CD14-positive monocyte (primary cell): ENCODE data around the gene CAPN8. TPM values are rescaled to one million over a fixed set of nuclear protein-coding genes. Genes with fewer than 3 reads are reported as not detected.

ENCODE experiments used
- DNase-seq, 3 donors: peaks; one replicate each; pipeline ENCODE4 v3.0.0-alpha.2; 2011 to 2022
- H2AFZ ChIP-seq: 2 replicates; pipeline ENCODE4 v1.6.0; 2012; ENCODE audit warnings: mild to moderate bottlenecking, low read depth, low read length, inconsistent platforms; ENCODE audit not compliant: insufficient read depth, poor library complexity, severe bottlenecking
- H3K27ac ChIP-seq, 2 donors: 1 replicate in 1 of 2; 2 replicates in 1 of 2; pipeline ENCODE4 v1.5.1; 2012 to 2013; ENCODE audit warnings: low read length in 2 of 2, control low read depth in 1 of 2, inconsistent platforms in 1 of 2, low read depth in 1 of 2, mild to moderate bottlenecking in 1 of 2
- H3K27me3 ChIP-seq, 2 donors: one replicate each; pipeline versions ENCODE4 v1.6.0 to v1.6.1; 2011 to 2013; ENCODE audit warnings: low read length in 2 of 2; ENCODE audit not compliant: control insufficient read depth in 2 of 2, insufficient read depth in 2 of 2
- H3K36me3 ChIP-seq, 2 donors: replicated peaks in 1 of 2; 1 replicate in 1 of 2; 2 replicates in 1 of 2; pipeline versions ENCODE4 v1.5.1 to v1.6.1; 2012 to 2013; ENCODE audit warnings: low read length in 2 of 2, control low read depth in 1 of 2, inconsistent platforms in 1 of 2, mild to moderate bottlenecking in 1 of 2; ENCODE audit not compliant: insufficient read depth in 2 of 2, control insufficient read depth in 1 of 2
- H3K4me1 ChIP-seq, 2 donors: 1 replicate in 1 of 2; 2 replicates in 1 of 2; pipeline versions ENCODE4 v1.5.1 to v1.6.1; 2012 to 2013; ENCODE audit warnings: low read length in 2 of 2, control low read depth in 1 of 2, inconsistent platforms in 1 of 2, mild to moderate bottlenecking in 1 of 2, moderate library complexity in 1 of 2; ENCODE audit not compliant: insufficient read depth in 2 of 2, control insufficient read depth in 1 of 2
- H3K4me2 ChIP-seq: replicated peaks from 2 replicates; pipeline ENCODE3; 2012; ENCODE audit warnings: low read length, moderate library complexity, mild to moderate bottlenecking; ENCODE audit not compliant: poor library complexity, severe bottlenecking; ENCODE audit errors: extremely low read depth
- H3K4me3 ChIP-seq, 3 experiments: fragments of 200-600 bp in 1 of 3; sonication (generic) in 1 of 3; replicated peaks in 1 of 3; 1 replicate in 2 of 3; 2 replicates in 1 of 3; pipeline ENCODE4 v1.5.1; 2011 to 2013; ENCODE audit warnings: low read length in 3 of 3, mild to moderate bottlenecking in 3 of 3, control low read depth in 2 of 3, low read depth in 2 of 3, inconsistent platforms in 1 of 3, moderate library complexity in 1 of 3
- H3K79me2 ChIP-seq: 2 replicates; pipeline ENCODE4 v1.6.0; 2012; ENCODE audit warnings: mild to moderate bottlenecking, control low read depth, inconsistent platforms, low read length, moderate library complexity; ENCODE audit not compliant: insufficient read depth
- H3K9ac ChIP-seq: 2 replicates; pipeline ENCODE4 v1.6.0; 2017; ENCODE audit warnings: low read length, mild to moderate bottlenecking; ENCODE audit not compliant: insufficient read depth, poor library complexity, severe bottlenecking
- H3K9me3 ChIP-seq, 2 donors: replicated peaks in 1 of 2; 1 replicate in 1 of 2; 2 replicates in 1 of 2; pipeline versions ENCODE4 v1.5.1 to v1.6.1; 2012 to 2013; ENCODE audit warnings: low read length in 2 of 2, control low read depth in 1 of 2; ENCODE audit not compliant: control insufficient read depth in 1 of 2, insufficient read depth in 1 of 2
- H4K20me1 ChIP-seq: 2 replicates; pipeline ENCODE4 v1.6.0; 2012; ENCODE audit warnings: mild to moderate bottlenecking, low read length, control low read depth, moderate library complexity; ENCODE audit not compliant: insufficient read depth
- H3K27ac Mint-ChIP-seq, 7 donors: one replicate each; pipeline ENCODE4 v1.8.0; 2020; ENCODE audit warnings: mild to moderate bottlenecking in 7 of 7, mixed read lengths in 7 of 7, moderate library complexity in 6 of 7, inconsistent platforms in 2 of 7
- H3K27me3 Mint-ChIP-seq, 3 donors: one replicate each; pipeline ENCODE4 v1.8.0; 2021 to 2022; ENCODE audit warnings: low read depth in 3 of 3, mild to moderate bottlenecking in 3 of 3, mixed read lengths in 3 of 3, moderate library complexity in 3 of 3, inconsistent platforms in 1 of 3
- H3K36me3 Mint-ChIP-seq, 2 donors: one replicate each; pipeline ENCODE4 v1.8.0; 2020; ENCODE audit warnings: mixed read lengths in 2 of 2, inconsistent platforms in 1 of 2, mild to moderate bottlenecking in 1 of 2
- H3K4me1 Mint-ChIP-seq: one replicate; pipeline ENCODE4 v1.8.0; 2020; ENCODE audit warnings: mild to moderate bottlenecking, mixed read lengths
- H3K4me3 Mint-ChIP-seq, 2 donors: one replicate each; pipeline ENCODE4 v1.8.0; 2020; ENCODE audit warnings: mild to moderate bottlenecking in 2 of 2, mixed read lengths in 2 of 2, moderate library complexity in 1 of 2
- H3K9me3 Mint-ChIP-seq, 7 donors: one replicate each; pipeline ENCODE4 v1.8.0; 2020 to 2022; ENCODE audit warnings: mixed read lengths in 7 of 7, mild to moderate bottlenecking in 6 of 7, moderate library complexity in 6 of 7, inconsistent platforms in 2 of 7
- CTCF ChIP-seq: fragments of 200-600 bp; IDR thresholded peaks from one replicate; pipeline ENCODE4 v1.8.0; 2022; ENCODE audit warnings: antibody characterized with exemption, mild to moderate bottlenecking
- WGBS: methylation state at CpG from one replicate; pipeline ENCODE4 v1.1.5; 2013; ENCODE audit warnings: missing lambda C conversion rate; ENCODE audit not compliant: insufficient coverage; 5-methylcytosine and 5-hydroxymethylcytosine counted together
- intact Hi-C, 2 donors: fragments of 100-400 bp; cut with micrococcal nuclease; formaldehyde crosslinking; loops; one replicate each; pipeline versions ENCODE4 v1.15.0 to v1.15.1; 2023
- polyA plus RNA-seq, 3 donors: library from polyadenylated mRNA; depleted of rRNA in 1 of 3; unstranded in 2 of 3; stranded (reverse) in 1 of 3; fragments of 300-500 nt in 2 of 3; fragments of >200 nt in 1 of 3; fragmentation: Illumina TruSeq in 2 of 3; gene quantifications; 1 replicate in 2 of 3; 2 replicates in 1 of 3; pipeline ENCODE4 v1.2.3, GENCODE V29; 2012 to 2021

The CAPN8 gene
- polyA plus RNA-seq, 3 donors, result 0.40 TPM; not detected in 2

GRCh38 chr1:223710179-223711133 is 45.0 kb upstream of the CAPN8 start:
- peaks cover 31% of the 10 kb centered on the region for H3K79me2 ChIP-seq
- H3K36me3 ChIP-seq, result no peaks in the 10 kb centered on the region
- Mint-ChIP-seq H3K4me3 (no peak overlapping the region), H3K4me1 (peaks cover 33% of the 10 kb centered on the region), H3K9me3 (peaks cover 0 to under 1% (median 0%) of the 10 kb centered on the region in 7 donors), H3K27ac (no peak overlapping the region), H3K36me3 (peaks cover 6 to 10% of the 10 kb centered on the region in 2 donors), H3K27me3 (peaks cover 3 to 9% (median 9%) of the 10 kb centered on the region in 3 donors)
- no peaks in the 10 kb centered on the region for H3K9me3 ChIP-seq
- no peak overlapping the region for H2AFZ ChIP-seq
- H4K20me1 ChIP-seq, result peaks cover 3% of the 10 kb centered on the region
- no peak for DNase-seq
- WGBS, result 97% methylated on average over 7 of the region's 12 CpGs
- H3K27ac ChIP-seq, result no peak overlapping the region
- H3K4me1 ChIP-seq, result peaks cover 28 to 31% of the 10 kb centered on the region in 2 donors
- H3K4me2 ChIP-seq, result no peak overlapping the region
- H3K4me3 ChIP-seq, result no peak overlapping the region
- H3K27me3 ChIP-seq, result no peaks in the 10 kb centered on the region
- intact Hi-C loops, result loop anchor here (5.0 to 10.0 kb wide), 2 partner anchors 37 to 114 kb away; no protein-coding TSS in a partner anchor
- H3K9ac ChIP-seq, result no peak overlapping the region
- TF ChIP-seq CTCF, result no peak

GRCh38 chr1:223709598-223709997 is 44.1 kb upstream of the CAPN8 start:
- Mint-ChIP-seq H3K27ac (no peak overlapping the region), H3K4me3 (no peak overlapping the region), H3K9me3 (peaks cover 0 to 3% (median 0%) of the 10 kb centered on the region in 7 donors), H3K36me3 (peaks cover 6 to 7% of the 10 kb centered on the region in 2 donors), H3K27me3 (peaks cover 3 to 10% (median 10%) of the 10 kb centered on the region in 3 donors), H3K4me1 (peaks cover 32% of the 10 kb centered on the region)
- Histone ChIP-seq H3K9me3 (no peaks in the 10 kb centered on the region), H3K36me3 (no peaks in the 10 kb centered on the region), H3K79me2 (peaks cover 22% of the 10 kb centered on the region), H3K4me3 (no peak overlapping the region), H2AFZ (no peak overlapping the region), H3K4me2 (no peak overlapping the region), H3K27ac (no peak overlapping the region), H4K20me1 (peaks cover 2% of the 10 kb centered on the region), H3K4me1 (peaks cover 25 to 30% of the 10 kb centered on the region in 2 donors), H3K27me3 (no peaks in the 10 kb centered on the region), H3K9ac (no peak overlapping the region)
- no CpG with 5 or more reads among the region's 3 CpGs for WGBS
- no peak for TF ChIP-seq CTCF
- intact Hi-C loops, result no loop called here
- no peak for DNase-seq
